ENCODE measurements around the gene LEMD3.

DNA sequence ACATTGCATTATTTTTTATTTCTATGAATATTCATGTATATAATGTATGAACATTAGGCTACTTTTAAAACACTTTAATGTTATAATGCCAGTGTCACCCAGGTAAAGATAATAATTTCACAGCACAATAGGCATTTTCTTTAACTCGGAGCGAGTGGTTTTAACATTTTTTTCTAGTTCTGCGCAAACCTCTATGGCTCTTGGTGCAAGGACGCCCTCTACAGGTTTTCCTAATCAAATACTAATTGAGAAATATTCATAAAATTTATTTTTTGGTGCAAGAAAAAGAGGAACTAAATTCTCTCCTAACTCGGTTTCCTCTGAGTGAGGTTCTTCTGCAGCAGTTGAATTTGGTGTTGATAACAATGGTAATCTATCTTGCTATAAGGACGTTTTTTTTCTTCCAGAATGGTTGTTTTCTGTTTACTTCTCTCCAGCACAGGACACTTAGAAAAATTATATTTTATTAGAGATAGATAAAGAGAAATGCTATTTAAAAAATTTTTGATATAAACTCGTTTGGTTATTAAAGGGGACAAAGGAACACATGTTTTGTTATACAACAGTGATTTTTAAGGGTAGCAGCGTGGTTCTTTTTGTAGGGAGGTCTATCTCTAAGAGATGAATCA, 45.8 kb upstream of the LEMD3 start:
- TF ChIP-seq CTCF (IDR thresholded peaks at IDR 0.05): peak; percentile 26 to 46 (median 30)
- TF ChIP-seq POLR2A (IDR thresholded peaks at IDR 0.05): no peak

Measured in uterus (tissue), 2 donors.